ENCODE data around the gene BABAM2.
"Not testable (repeated sequence)": the region's sequence is repeated elsewhere in the genome, so short reads cannot be mapped to it uniquely, and the experiment has no call there.

The BABAM2 gene

DNA sequence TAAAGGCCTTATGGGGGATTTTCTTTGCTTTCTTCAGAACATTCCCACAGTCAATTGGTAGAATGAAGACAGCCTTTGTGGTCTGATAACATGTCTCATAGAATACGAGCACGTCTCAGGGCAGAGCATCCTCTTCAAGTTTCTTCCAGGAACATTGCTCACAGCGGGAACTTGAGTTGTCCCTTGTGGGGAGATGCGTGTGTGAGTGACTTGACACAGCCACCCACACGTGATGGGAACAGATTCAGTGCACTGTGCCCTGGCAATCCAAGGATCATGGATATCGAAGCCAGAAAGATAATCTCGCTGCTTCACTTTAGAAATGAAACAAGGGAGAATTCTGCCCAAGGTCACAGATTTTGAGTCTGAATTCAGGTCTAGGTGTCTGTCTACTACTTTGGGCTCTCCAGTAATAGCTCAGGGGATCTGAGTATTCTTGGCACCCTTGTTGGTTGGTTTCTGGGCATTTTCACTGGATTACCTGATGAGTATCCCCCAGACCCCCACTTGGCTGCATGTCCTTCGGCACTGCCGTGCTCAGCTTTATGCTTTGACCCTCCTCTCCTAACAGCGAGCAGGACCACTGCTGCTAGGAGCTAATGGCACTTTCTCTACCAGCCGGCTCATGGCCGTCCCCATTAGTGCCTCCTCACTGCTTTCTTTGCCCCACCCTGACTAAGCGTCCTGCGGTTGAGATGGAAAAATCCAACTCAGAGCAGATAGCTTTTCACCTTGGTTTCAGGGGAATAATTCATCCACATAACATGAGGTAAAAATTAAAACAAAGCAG is 426.2 kb downstream of the BABAM2 start:
- no peak for DNase-seq (ENCODE audit: low read depth)

DNA sequence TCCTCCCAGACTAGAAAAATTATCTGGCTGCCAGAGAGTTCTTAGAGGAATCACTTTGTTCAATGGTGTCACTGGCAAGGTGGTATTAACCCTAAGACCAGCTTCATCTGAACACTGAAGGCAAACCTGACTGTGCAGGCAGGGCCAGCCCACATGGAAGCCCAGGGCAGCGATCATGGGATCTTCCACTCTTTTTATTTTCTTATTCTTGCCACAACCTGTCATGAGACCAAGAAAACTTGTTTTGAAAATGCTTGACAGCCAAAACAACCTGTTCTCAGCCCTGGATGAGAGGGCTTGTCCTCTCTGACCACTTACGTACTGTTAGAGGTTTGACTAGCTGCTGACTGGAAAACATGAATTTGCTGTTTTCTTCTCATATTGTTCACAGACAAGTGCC is 426.9 kb downstream of the BABAM2 start:
- DNase-seq (ENCODE audit: low read depth), result no peak

DNA sequence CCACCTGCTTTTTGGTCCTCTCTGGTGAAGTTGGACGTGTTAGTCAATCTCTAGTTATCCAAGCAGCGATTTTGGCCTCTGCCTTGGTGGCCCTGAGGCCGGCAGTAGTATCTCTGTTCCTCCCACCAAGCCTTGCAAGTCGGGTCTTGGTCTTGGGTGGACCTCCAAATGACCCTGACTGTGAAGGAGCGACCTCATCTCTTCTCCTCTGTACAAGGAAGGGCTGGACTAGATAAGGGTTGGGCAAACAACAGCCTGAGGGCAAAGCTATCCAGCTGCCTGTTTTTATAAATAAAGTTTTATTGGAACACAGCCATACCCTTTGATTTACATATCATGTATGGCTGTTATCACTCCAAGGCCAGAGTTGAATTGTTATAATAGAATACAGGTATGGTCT is 427.5 kb downstream of the BABAM2 start:
- DNase-seq (ENCODE audit: low read depth), result no peak

DNA sequence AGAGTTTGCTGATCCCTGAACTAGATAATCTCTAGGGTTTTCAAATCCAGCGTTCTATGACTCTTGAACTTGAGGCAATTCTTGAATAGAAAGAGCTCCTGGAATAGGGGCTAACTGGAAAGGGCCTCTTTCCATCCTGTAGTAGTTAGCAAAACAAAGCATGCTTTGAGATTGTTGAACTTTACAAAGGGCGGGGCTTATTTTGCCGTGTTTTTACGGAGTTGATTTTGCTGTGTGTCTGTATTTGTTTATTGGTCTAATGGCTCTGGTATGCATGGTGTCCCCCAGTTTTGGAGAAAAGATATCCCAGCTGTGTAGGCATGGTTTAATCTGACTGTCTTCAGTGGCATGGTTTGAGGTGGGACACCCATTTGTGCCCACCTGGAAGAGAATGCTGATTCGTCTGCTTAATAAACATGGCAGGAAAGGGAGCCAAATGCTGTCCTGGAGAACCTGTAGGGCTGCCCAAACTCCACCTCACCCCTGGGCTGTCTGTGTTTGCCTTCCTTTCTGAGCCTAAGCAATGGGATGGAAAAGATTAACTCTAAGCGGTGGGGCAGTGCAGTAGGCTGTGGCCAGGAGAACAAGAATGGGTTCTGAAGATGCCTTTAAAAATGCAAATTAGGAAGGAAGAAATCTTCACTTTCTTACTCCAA is 428.1 kb downstream of the BABAM2 start:
- no peak for DNase-seq (ENCODE audit: low read depth)

DNA sequence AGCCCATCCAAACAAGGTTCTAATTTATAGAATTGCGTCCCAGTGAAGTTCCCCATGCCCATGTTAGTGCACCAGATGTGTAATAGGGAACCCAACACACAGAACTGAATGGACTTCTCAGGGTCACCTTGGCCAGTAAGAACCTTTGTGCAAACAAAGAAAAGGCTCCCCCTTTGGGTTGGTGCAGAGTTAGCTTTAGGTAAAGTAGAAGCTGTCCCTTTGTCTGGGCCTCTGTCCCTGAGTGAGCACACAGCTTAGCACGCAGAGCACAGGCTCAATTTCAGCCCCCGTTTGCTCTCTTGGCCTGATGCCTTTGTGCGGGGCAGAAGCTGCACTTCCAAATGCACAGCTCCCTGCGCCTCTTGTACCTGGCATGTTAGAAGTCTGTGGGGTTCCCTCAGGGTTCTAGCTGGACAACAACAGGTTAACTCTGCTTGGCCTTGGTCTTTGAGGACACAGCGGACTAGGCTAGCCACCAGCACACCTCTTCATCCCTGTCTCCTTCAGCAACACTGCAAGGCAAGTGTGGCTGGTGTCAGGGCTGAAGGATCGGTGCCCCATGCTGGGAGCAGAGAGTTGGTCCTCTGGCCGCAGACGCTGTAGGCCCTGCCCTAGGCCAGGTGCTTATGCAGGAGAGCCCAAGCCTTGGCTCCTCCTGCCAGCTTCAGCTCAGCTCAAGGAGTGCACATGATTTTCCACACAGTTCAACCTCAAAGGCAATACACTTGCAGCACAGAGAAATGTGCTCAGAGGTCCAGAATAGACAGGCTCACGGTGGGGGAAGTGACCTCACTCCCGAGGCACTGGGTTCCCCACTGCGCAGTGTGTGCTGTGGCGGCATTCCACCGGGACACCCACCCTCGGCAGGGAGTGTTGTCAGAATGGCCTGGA is 428.8 kb downstream of the BABAM2 start:
- no peak for DNase-seq (ENCODE audit: low read depth)

DNA sequence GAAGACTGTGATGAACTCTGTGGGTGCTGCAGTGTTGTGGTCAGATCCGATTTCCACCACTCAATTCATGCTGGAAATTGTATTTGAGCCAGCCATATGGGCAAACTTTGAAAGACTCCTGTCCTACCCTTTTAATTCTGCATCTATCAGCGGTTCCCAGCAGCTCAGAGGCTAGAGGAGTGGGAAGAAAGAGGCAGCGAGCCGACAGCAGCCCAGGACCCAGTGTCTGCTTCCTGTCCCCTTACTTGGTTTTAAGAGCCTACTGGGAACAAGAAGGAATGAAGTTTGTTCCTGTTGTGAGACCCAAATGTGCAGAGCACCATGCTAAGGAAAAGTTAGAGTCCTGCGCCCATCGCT is 429.5 kb downstream of the BABAM2 start:
- no peak for DNase-seq (ENCODE audit: low read depth)

DNA sequence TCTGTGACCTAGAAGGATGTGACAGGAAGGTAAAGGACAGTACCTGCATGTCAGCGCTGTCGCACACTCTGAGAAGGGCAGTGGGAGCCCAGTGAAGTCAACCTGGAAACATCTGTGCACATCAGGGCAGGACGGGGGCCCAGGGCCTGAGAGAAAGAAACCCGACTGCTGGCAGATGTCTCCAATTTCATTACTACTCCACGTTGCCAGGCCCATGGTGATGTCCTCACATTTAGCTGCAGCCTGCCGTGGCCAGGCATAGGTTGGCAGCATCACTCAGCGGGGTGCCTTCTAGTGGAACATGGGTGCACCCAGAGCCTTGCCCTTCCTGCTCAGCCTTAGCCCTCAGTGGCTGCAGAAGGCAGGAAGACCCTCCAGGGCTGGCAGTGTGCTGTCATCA is 429.8 kb downstream of the BABAM2 start:
- no peak for DNase-seq (ENCODE audit: low read depth)

DNA sequence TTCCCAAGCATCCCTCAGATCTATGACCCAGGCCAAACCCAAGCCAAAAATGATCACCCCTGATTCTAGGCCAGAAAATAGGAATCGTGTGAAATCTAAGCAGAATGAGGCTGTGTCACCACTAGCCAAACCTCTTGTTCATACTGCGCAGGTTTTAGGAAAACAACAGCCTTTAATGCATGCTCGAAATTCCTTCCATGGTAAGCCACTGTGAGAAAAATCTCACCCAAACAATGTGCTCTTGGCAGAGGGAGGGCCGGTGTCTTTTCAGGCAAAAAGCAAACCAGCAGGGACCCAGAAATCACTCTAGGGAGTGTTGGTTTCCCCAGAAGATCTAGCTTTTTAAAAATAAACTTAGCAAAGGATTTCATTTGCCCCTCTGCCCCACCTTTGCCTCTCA is 430.9 kb downstream of the BABAM2 start:
- DNase-seq (ENCODE audit: low read depth), result no peak

DNA sequence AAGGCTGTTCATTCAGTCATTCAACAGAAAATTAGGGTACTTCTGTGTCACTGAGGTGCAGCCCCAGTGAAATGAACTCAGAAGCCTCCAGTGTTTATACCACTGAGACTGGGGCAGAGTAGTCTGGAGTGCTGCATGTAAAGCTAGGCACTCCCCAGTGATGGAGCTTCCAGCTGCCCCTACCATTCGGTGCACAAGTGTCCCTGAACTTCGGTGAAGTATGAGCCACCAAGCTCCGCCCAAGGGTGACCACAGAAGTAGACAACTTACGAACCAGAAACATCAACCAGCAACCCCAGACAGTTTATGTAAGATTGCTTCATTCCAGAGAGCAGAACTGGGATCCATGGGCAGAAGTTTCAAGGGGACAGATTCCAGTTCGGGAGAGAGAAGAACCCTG is 431.5 kb downstream of the BABAM2 start:
- no peak for DNase-seq (ENCODE audit: low read depth)

DNA sequence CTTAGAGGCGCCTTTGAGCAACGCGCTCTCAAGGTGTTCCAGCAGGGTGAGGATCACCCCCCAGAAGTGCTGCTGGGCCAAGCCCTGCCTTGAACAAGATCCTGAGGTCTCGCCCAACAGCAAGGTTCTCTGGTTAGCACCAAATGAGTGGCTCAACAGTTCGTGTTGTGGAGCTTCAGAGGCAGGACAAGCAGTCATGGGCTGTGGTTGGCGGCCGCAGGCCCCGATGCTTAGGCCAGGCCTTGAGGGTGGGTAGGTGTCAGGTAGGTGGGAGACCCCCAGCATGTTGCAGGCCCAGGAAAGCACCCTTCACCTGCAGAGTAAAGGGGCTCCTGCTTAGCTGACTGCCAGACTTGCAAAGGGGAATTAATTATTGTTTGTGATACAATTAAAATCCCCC is 431.9 kb downstream of the BABAM2 start:
- no peak for DNase-seq (ENCODE audit: low read depth)

DNA sequence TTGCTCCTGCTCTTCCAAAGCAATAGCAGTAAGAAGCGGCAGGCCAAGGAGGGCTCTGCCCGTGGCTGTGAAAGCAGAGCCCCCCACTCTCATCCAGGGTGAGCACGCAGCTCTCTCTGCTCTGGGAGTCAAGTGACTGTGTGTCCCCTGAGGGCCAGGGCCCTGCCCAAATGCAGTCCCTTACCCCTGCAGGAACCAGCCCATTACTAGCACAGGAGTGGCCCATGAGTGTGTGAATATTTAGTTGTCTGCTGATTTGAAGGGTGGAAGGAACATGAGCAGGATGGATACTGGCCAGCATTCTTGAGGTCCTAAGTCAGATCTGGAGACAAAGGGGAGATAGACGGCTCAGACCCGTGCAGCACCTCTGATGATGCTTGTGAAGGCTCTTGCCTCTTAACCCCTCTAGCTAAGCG is 432.5 kb downstream of the BABAM2 start:
- DNase-seq (ENCODE audit: low read depth), result no peak

DNA sequence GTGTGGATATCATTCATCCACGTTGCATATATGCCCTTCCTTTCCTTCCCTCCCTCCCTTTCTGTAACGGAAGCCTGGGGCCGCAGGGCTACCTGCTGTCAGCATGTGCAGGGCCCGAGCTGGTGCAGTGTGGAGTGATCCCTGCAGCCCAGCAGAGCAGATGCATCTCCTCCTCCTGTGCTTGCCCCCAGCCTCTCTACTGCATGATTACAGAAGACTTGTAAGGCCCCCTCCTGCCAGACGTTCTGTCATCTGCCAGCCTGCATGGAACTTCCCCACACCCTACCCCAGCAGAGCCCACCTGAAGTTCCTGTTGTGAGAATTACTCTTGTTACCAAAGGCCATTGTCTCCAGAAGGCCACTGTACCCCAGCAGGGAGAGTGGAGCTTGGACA is 434.6 kb downstream of the BABAM2 start:
- no peak for DNase-seq (ENCODE audit: low read depth)

DNA sequence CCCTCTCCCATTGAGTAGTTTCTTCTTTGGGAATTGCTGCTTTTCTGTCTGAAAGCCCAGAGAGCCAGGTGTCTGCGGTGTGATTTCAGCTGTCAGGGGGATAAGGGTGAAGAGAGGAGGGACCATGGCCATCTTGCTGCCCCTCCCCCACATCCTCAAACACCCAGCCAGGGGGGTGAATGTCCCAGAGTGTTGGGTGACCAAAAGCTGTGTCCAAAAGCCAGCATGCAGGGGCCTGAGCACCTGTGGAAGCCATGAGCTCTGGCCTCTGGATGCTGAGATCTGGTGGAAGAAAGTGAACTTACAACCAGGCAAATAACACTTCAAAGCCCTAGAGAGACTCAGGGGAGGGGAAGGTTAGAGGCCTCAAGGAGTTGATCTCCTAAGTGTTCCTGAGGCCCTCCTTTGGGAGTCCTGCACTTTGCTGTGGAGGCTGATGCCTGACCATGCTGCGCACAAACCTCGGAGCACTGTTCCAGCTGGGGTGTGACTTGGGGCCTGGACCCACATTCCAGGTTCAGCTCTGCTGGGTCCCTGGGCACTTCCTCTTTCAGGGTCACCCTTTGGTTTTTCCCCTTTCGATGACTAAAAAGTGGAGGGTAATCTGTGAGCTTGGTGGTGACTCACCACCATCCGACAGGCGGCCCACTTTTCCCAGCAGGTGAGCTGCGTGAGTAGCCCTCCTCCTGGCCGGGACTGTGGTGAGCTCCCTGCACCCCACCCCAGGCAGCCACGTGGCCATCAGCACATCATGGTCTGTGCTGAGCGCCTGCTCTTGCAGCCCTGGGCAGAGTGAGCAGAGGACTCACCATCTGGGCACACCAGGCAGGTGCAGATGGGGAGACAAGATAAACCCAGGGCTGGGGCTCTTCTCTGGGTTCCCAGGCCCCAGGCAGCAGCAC is 435.3 kb downstream of the BABAM2 start:
- peak; percentile 33 for DNase-seq (ENCODE audit: low read depth)

DNA sequence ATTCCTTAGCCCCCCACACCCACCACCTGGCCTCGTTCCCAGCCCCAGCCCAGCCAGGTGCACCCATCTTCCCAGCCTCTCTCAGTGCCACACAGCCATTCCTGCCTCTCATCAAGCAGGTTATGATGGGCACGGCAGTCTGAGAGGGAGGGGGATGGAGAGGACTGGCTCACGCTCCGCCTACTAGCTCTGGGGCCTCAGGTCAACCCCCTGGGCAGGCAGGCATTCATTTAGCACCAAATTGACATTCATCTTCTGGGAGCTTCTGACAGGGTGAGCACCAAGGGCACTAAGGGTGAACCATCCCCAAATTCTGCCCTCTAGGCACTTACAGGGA is 435.9 kb downstream of the BABAM2 start:
- no peak for DNase-seq (ENCODE audit: low read depth)

DNA sequence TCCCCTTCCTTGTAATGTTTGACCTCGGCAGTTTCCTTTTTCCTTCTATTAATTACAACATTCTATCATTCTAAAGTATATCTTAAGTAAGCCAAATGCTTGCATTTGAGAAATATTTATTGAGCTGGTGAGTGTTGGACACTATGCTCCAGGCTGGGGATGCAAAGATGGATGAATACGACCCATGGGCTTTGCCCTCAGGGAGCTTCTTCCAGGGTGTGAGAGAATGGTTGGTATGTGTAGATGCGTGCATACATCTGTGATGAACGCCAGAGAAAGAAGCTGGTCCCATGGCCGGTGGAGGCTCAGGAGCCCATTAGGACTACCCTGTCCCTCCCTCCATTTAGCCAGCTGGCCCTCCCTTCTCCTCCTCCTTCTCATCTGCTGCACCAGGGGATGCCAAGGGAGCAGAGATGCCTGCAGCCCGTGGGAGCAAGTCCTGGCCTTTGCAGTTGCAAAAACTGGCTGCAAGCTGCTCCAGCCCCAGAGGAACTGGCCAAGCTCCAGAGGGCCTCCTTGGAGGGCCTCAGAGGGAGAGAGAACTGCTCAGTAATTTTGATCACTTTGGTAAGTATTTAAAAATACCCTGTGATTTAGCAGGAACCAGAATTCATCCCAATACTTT is 436.5 kb downstream of the BABAM2 start:
- DNase-seq (ENCODE audit: low read depth), result no peak

DNA sequence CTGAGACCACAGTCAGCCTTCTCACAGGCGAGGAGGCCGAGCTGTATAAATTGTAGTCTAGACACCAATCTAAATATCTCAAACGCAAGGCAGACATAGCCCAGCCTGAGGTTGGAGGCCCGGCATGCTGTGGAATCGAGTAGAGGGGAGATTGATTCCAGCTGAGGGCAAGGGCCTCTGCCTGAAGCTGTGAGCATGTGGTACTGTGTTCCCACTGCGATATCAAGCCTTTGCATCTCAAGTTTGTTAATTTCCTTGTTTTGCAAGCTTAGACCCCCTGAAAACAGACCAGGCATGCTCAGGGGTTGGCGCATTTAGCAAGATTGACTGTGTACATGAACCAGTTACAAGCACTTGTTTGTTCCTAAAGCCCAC is 437.0 kb downstream of the BABAM2 start:
- no peak for DNase-seq (ENCODE audit: low read depth)

DNA sequence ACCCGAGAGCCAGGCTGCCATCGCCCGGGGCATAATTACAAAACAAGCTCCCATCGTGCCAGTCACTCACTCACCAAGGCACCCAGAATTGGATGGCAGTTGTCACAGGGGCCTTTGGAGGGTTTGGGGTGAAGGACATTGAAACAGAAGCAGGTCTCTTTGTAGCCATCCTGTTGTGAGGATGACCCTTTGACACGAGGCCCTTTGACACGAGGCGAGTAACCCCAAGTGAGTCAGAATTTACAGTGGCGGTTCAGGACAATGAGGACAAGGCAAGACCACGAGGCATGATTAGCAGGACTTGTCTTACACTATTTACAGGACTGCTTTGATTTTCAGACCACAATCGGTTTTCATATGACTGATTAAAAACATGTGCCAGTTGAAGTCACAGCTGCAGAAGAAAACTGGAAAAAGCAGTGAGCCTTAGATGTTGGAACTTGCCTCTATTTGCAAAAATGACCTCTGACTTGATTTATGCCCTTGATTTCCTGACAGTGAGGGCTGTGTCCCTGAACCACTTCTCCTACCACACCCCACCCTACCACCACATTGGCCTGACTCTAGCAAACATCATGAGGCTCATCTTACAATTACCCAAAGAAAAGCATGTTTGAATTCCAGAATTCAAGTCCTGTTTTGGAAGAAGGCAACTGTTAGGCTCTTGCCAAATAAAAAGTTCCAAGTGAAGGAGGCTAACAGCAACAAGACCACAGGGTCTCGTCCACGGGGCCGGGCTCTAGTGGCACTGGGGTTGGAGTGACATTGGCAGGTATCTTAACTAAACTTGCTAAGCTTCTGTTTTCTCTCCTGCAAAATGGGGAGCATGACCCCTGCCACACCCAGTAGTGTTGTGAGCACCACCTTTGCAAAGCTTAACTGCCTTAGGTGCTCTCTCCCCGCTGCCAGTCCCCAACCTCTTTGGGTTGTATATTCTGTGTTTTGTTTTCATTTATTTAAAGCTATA is 437.7 kb downstream of the BABAM2 start:
- DNase-seq (ENCODE audit: low read depth), result no peak

DNA sequence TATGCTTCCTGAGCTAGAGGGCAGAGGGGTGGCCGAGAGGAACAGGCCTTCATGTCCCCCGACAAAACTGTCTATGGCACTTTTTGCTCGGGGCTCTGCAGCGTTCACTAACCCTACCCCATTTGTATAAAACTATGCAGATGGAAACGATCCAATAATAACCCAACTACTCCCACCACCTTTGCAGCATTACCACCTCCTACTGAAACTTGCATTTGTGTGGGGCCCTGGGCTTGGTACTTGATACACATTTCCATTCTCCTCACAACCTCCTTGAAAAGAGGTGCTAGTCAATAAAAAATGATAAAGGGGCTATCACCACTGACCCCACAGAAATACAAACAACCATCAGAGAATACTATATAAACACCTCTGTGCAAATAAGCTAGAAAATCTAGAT is 438.7 kb downstream of the BABAM2 start:
- DNase-seq (ENCODE audit: low read depth), result no peak

DNA sequence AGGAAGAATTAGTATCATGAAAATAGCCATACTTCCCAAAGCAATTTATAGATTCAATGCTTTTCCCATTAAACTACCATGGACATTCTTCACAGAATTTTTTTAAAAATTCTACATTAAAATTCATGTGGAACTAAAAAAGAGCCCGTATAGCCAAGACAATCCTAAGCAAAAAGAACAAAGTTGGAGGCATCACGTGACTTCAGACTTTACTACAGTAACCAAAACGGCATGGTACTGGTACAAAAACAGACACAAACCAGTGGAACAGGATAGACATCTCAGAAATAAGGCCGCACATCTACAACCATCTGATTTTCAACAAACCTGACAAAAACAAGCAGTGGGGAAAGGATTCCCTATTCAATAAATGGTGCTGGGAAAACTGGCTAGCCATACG is 440.2 kb downstream of the BABAM2 start:
- not testable (repeated sequence) for DNase-seq (ENCODE audit: low read depth)

DNA sequence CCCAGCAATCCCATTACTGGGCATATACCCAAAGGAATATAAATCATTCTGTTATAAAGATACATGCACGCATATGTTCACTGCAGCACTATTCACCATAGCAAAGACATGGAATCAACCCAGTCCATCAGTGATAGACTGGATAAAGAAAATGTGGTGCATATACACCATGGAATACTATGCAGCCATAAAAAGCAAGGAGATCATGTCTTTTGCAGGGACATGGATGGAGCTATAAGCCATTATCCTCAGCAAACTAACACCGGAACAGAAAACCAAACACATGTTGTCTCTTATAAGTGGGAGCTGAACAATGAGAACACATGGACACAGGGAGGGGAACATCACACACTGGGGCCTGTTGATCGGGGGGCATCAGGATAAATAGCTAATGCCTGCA is 441.3 kb downstream of the BABAM2 start:
- DNase-seq (ENCODE audit: low read depth), result not testable (repeated sequence)
